Upper lobe of left lung (tissue), 4 donors: Measurements from ENCODE around the gene SOX10.

ENCODE experiments used
- CTCF ChIP-seq, 6 experiments: fragments of 450-650 bp in 4 of 6; fragments of 200-600 bp in 2 of 6; sonication (generic) in 2 of 6; IDR thresholded peaks; one replicate each; pipeline ENCODE4 v1.5.1; 2016 to 2019; ENCODE audit warnings: antibody characterized with exemption in 6 of 6
- POLR2A ChIP-seq, 4 donors: fragments of 450-650 bp; IDR thresholded peaks; one replicate each; pipeline ENCODE4 v1.5.1; 2016 to 2017; ENCODE audit warnings: antibody characterized with exemption in 4 of 4, mild to moderate bottlenecking in 2 of 4

GRCh38 chr22:37925330-37925729, 59.0 kb downstream of the SOX10 start:
- no peak for TF ChIP-seq CTCF (IDR thresholded peaks at IDR 0.05)
- no peak for TF ChIP-seq POLR2A (IDR thresholded peaks at IDR 0.05)
